Osteoblast (primary cell): ENCODE measurements around the gene ZNF41. TPM values are rescaled to one million over a fixed set of nuclear protein-coding genes. Genes with fewer than 3 reads are reported as not detected.

ENCODE experiments used
- DNase-seq: peaks from one replicate; pipeline ENCODE4 v3.0.0; 2011; ENCODE audit warnings: low spot score, mixed read lengths; ENCODE audit not compliant: insufficient read length; ENCODE audit errors: missing footprints
- H2AFZ ChIP-seq: 2 replicates; pipeline ENCODE4 v1.6.0; 2011; ENCODE audit warnings: mild to moderate bottlenecking, low read length
- H3K27ac ChIP-seq: 2 replicates; pipeline ENCODE4 v1.5.1; 2011; ENCODE audit warnings: mild to moderate bottlenecking, low read depth, low read length, moderate library complexity
- H3K27me3 ChIP-seq: 2 replicates; pipeline ENCODE4 v1.6.0; 2012; ENCODE audit warnings: mild to moderate bottlenecking, control low read depth, inconsistent platforms, low read length, moderate library complexity; ENCODE audit not compliant: insufficient read depth
- H3K36me3 ChIP-seq: 2 replicates; pipeline ENCODE4 v1.5.1; 2011; ENCODE audit warnings: mild to moderate bottlenecking, low read length, control low read depth, moderate library complexity; ENCODE audit not compliant: insufficient read depth
- H3K4me1 ChIP-seq: 2 replicates; pipeline ENCODE4 v1.5.1; 2011; ENCODE audit warnings: mild to moderate bottlenecking, low read length, control low read depth, moderate library complexity; ENCODE audit not compliant: insufficient read depth
- H3K4me2 ChIP-seq: 2 replicates; pipeline ENCODE4 v1.6.0; 2011; ENCODE audit warnings: mild to moderate bottlenecking, low read length; ENCODE audit not compliant: insufficient read depth
- H3K4me3 ChIP-seq: fragments of 200-600 bp; sonication (generic); 3 replicates; pipeline ENCODE4 v1.5.1; 2012; ENCODE audit warnings: mild to moderate bottlenecking, low read length, inconsistent platforms; ENCODE audit not compliant: insufficient read depth
- H3K79me2 ChIP-seq: 2 replicates; pipeline ENCODE4 v1.6.0; 2012; ENCODE audit warnings: mild to moderate bottlenecking, low read length, control low read depth, inconsistent platforms; ENCODE audit not compliant: insufficient read depth
- H3K9me3 ChIP-seq: 2 replicates; pipeline ENCODE4 v1.5.1; 2011; ENCODE audit warnings: low read depth, low read length, control low read depth
- H4K20me1 ChIP-seq: 2 replicates; pipeline ENCODE4 v1.6.0; 2012; ENCODE audit warnings: mild to moderate bottlenecking, low read length, control low read depth; ENCODE audit not compliant: insufficient read depth
- total RNA-seq: library from RNA; depleted of rRNA; stranded (reverse); fragments of >200 nt; gene quantifications from 2 replicates; pipeline ENCODE4 v1.2.3, GENCODE V29; 2012
- TF ChIP-seq, protein P1 (sequence below): IDR thresholded peaks from 2 replicates; pipeline ENCODE4 v1.5.1; 2011; ENCODE audit warnings: mild to moderate bottlenecking, low read depth, low read length, moderate library complexity; ENCODE audit errors: extremely low read depth

Gene ZNF41
- total RNA-seq, 1 donor: 9.0 TPM

DNA sequence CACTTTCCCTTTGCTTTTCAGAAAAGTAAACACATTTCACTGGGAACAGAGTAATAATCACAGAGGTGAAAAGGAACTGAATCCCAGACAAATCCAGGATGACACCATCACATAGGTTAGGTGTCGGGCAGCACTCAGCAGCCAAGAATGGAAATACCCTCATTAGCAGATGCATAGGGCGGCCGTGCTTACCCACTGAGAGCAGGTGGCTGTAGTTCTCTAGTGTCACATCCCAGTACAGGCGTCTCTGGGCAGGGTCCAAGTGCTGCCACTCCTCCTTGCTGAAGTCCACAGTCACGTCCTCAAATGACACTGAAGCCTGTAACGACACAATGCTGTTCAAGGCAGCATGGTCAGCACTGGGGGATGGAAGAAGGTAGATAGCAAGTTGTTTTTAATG, 26.9 kb downstream of the ZNF41 start:
- Histone ChIP-seq H3K27me3 (no peaks in the 10 kb centered on the region), H4K20me1 (no peaks in the 10 kb centered on the region), H3K36me3 (peaks cover 4% of the 10 kb centered on the region), H3K4me1 (no peaks in the 10 kb centered on the region), H3K9me3 (no peaks in the 10 kb centered on the region), H3K4me3 (no peak overlapping the region), H3K27ac (no peak overlapping the region), H2AFZ (no peak overlapping the region), H3K4me2 (no peak overlapping the region), H3K79me2 (no peaks in the 10 kb centered on the region)
- TF ChIP-seq, protein P1, sequence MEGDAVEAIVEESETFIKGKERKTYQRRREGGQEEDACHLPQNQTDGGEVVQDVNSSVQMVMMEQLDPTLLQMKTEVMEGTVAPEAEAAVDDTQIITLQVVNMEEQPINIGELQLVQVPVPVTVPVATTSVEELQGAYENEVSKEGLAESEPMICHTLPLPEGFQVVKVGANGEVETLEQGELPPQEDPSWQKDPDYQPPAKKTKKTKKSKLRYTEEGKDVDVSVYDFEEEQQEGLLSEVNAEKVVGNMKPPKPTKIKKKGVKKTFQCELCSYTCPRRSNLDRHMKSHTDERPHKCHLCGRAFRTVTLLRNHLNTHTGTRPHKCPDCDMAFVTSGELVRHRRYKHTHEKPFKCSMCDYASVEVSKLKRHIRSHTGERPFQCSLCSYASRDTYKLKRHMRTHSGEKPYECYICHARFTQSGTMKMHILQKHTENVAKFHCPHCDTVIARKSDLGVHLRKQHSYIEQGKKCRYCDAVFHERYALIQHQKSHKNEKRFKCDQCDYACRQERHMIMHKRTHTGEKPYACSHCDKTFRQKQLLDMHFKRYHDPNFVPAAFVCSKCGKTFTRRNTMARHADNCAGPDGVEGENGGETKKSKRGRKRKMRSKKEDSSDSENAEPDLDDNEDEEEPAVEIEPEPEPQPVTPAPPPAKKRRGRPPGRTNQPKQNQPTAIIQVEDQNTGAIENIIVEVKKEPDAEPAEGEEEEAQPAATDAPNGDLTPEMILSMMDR: no peak
- no peak for DNase-seq

DNA sequence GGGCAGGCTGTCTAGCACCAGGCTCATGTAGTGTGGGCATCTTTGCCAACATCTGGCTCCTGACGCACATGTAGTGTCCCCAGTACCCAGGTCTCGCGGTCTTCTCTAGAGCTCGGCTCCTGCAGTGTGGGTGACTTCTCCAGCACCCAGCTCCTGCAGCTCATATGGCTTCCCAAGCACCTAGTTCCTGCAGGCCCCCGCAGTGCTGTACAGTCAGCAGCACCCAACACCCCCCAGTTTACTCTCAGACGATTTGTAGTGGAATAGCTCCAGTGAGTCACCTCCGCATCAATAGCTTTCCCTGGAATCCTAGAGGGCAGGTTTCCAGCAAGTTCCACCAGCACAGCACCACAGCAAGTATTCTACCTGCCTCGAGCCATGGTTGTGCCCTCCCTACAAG, 30.9 kb downstream of the ZNF41 start:
- Histone ChIP-seq H3K4me2 (no peak overlapping the region), H2AFZ (no peak overlapping the region), H3K4me1 (no peaks in the 10 kb centered on the region), H3K4me3 (no peak overlapping the region), H3K27me3 (no peaks in the 10 kb centered on the region), H3K9me3 (peaks cover 24% of the 10 kb centered on the region), H3K79me2 (no peaks in the 10 kb centered on the region), H3K27ac (no peak overlapping the region), H3K36me3 (peaks cover 17% of the 10 kb centered on the region), H4K20me1 (no peaks in the 10 kb centered on the region)
- DNase-seq: no peak
- TF ChIP-seq, protein P1: no peak

DNA sequence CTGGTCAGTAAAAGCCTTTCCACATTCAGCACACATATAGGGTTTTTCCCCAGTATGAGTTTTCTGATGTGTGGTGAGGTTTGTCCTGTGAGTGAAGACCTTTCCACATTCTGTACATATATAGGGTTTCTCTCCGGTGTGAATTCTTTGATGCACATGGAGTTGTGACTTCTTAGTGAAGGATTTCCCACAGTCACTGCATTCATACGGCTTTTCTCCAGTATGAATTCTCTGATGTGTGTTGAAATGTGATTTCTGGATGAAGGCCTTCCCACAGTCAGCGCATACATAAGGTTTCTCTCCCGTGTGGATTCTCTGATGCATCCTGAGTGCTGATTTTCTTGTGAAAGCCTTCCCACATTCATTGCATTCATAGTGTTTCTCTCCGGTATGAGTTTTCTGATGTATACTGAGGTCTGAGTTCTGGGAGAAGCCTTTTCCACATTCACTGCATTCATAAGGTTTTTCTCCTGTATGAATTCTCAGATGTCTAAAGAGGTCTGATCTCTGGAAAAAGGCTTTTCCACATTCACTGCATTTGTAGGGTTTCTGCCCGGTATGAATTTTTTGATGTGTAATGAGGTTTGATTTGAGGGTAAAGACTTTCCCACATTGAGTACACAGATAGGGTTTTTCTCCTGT, 34.7 kb downstream of the ZNF41 start:
- Histone ChIP-seq H4K20me1 (no peaks in the 10 kb centered on the region), H3K36me3 (peaks cover 13% of the 10 kb centered on the region), H3K9me3 (peaks cover 28% of the 10 kb centered on the region), H3K27ac (no peak overlapping the region), H3K27me3 (no peaks in the 10 kb centered on the region), H3K4me2 (no peak overlapping the region), H3K4me1 (no peaks in the 10 kb centered on the region), H3K4me3 (no peak overlapping the region), H2AFZ (no peak overlapping the region), H3K79me2 (no peaks in the 10 kb centered on the region)
- no peak for DNase-seq
- TF ChIP-seq, protein P1: no peak

DNA sequence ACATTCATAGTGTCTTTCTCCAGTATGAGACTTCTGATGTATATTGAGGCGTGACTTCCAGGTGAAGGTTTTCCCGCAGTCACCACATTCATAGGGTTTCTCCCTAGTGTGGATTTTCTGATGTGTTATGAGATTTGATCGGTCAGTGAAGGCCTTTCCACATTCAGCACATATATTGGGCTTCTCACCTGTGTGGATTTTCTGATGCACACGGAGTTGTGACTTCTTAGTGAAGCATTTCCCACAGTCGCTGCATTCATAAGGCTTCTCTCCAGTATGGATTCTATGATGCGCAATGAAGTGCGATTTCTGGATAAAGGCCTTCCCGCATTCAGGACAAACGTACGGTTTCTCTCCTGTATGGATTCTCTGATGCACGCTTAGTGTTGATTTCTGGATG, 35.4 kb downstream of the ZNF41 start:
- Histone ChIP-seq H3K4me2 (no peak overlapping the region), H2AFZ (no peak overlapping the region), H3K4me1 (no peaks in the 10 kb centered on the region), H3K36me3 (peaks cover 13% of the 10 kb centered on the region), H3K4me3 (no peak overlapping the region), H3K27me3 (no peaks in the 10 kb centered on the region), H3K9me3 (peaks cover 28% of the 10 kb centered on the region), H3K27ac (no peak overlapping the region), H4K20me1 (no peaks in the 10 kb centered on the region), H3K79me2 (no peaks in the 10 kb centered on the region)
- DNase-seq: no peak
- TF ChIP-seq, protein P1: no peak
